SK-N-DZ (cell line): ENCODE measurements around the gene AQR.

Source experiments
- DNase-seq: peaks from one replicate; pipeline ENCODE4 v3.0.0-alpha.2; 2015; ENCODE audit warnings: low spot score

The AQR gene

GRCh38 chr15:34813446-34814190 is 155.9 kb downstream of the AQR start:
- DNase-seq = no peak

GRCh38 chr15:34812868-34813365 is 156.6 kb downstream of the AQR start:
- peak; percentile 91 for DNase-seq

- no peak for DNase-seq
Measured at GRCh38 chr15:34812369-34812768, 157.2 kb downstream of the AQR start.

GRCh38 chr15:34810443-34811129 is 159.0 kb downstream of the AQR start:
- no peak for DNase-seq

GRCh38 chr15:34809186-34809585 is 160.4 kb downstream of the AQR start:
- no peak for DNase-seq

- DNase-seq = no peak
Measured at GRCh38 chr15:34808016-34808415, 161.5 kb downstream of the AQR start.

- DNase-seq = peak; percentile 42
Measured at GRCh38 chr15:34807241-34807640, 162.3 kb downstream of the AQR start.

- no peak for DNase-seq
Measured at GRCh38 chr15:34804776-34805175, 164.8 kb downstream of the AQR start.

GRCh38 chr15:34804113-34804512 is 165.4 kb downstream of the AQR start:
- DNase-seq = no peak

GRCh38 chr15:34802803-34803750 is 166.5 kb downstream of the AQR start:
- DNase-seq = no peak

- no peak for DNase-seq
Measured at GRCh38 chr15:34802371-34802770, 167.2 kb downstream of the AQR start.
